ENCODE results near the gene RIMBP3C. TPM values are rescaled to one million over a fixed set of nuclear protein-coding genes. Genes with fewer than 3 reads are reported as not detected.
"Not testable (repeated sequence)": the region's sequence is repeated elsewhere in the genome, so short reads cannot be mapped to it uniquely, and the experiment has no call there.

RIMBP3C gene
- total RNA-seq, 2 donors from 2014 or later = 0.50 to 1.4 TPM

- H3K36me3 Mint-ChIP-seq; H3K4me1 Mint-ChIP-seq (ENCODE audit: low read depth in 2 of 2); ATAC-seq; H3K4me3 Mint-ChIP-seq; H3K27me3 Mint-ChIP-seq; H3K27ac Mint-ChIP-seq; DNase-seq (ENCODE audit: low spot score); H3K9me3 Mint-ChIP-seq: not testable (repeated sequence)
These were observed 19.7 kb downstream of the RIMBP3C start for GRCh38 chr22:21531525-21531924.

GRCh38 chr22:21526705-21527500 lies 24.4 kb downstream of the RIMBP3C start:
- not testable (repeated sequence) for H3K27me3 Mint-ChIP-seq; H3K4me3 Mint-ChIP-seq; H3K27ac Mint-ChIP-seq; H3K36me3 Mint-ChIP-seq; ATAC-seq; DNase-seq (ENCODE audit: low spot score); H3K4me1 Mint-ChIP-seq (ENCODE audit: low read depth in 2 of 2); H3K9me3 Mint-ChIP-seq

- not testable (repeated sequence) for DNase-seq (ENCODE audit: low spot score); H3K4me1 Mint-ChIP-seq (ENCODE audit: low read depth in 2 of 2); H3K36me3 Mint-ChIP-seq; H3K27ac Mint-ChIP-seq; H3K9me3 Mint-ChIP-seq; H3K4me3 Mint-ChIP-seq; H3K27me3 Mint-ChIP-seq
- ATAC-seq = peak; percentile 94 to 95
These were observed 34.1 kb downstream of the RIMBP3C start for GRCh38 chr22:21516970-21517764.

GRCh38 chr22:21516522-21516921 lies 34.7 kb downstream of the RIMBP3C start:
- ATAC-seq; DNase-seq (ENCODE audit: low spot score); H3K36me3 Mint-ChIP-seq; H3K27ac Mint-ChIP-seq; H3K9me3 Mint-ChIP-seq; H3K4me3 Mint-ChIP-seq; H3K4me1 Mint-ChIP-seq (ENCODE audit: low read depth in 2 of 2); H3K27me3 Mint-ChIP-seq: not testable (repeated sequence)

- not testable (repeated sequence) for ATAC-seq; DNase-seq (ENCODE audit: low spot score); H3K9me3 Mint-ChIP-seq; H3K4me3 Mint-ChIP-seq; H3K27ac Mint-ChIP-seq; H3K4me1 Mint-ChIP-seq (ENCODE audit: low read depth in 2 of 2); H3K27me3 Mint-ChIP-seq; H3K36me3 Mint-ChIP-seq
These were observed 36.0 kb downstream of the RIMBP3C start for GRCh38 chr22:21515234-21515633.

- not testable (repeated sequence) for H3K4me1 Mint-ChIP-seq (ENCODE audit: low read depth in 2 of 2); H3K36me3 Mint-ChIP-seq; H3K4me3 Mint-ChIP-seq; H3K27ac Mint-ChIP-seq; H3K27me3 Mint-ChIP-seq; H3K9me3 Mint-ChIP-seq; DNase-seq (ENCODE audit: low spot score)
- ATAC-seq = peak; percentile 76 to 83
These were observed 37.1 kb downstream of the RIMBP3C start for GRCh38 chr22:21514117-21514516.

- H3K9me3 Mint-ChIP-seq; H3K4me3 Mint-ChIP-seq; H3K27ac Mint-ChIP-seq; H3K4me1 Mint-ChIP-seq (ENCODE audit: low read depth in 2 of 2); H3K27me3 Mint-ChIP-seq; ATAC-seq; DNase-seq (ENCODE audit: low spot score); H3K36me3 Mint-ChIP-seq: not testable (repeated sequence)
These were observed 39.2 kb downstream of the RIMBP3C start for GRCh38 chr22:21512022-21512421.

- not testable (repeated sequence) for H3K27ac Mint-ChIP-seq; H3K4me1 Mint-ChIP-seq (ENCODE audit: low read depth in 2 of 2); DNase-seq (ENCODE audit: low spot score)
These were observed 40.9 kb downstream of the RIMBP3C start for GRCh38 chr22:21510397-21510796.

GRCh38 chr22:21499623-21500506 lies 51.4 kb downstream of the RIMBP3C start:
- peak in 1 of 2 donors; percentile 85 for ATAC-seq
- H3K27ac Mint-ChIP-seq; H3K36me3 Mint-ChIP-seq; H3K9me3 Mint-ChIP-seq; DNase-seq (ENCODE audit: low spot score); H3K4me3 Mint-ChIP-seq; H3K27me3 Mint-ChIP-seq; H3K4me1 Mint-ChIP-seq (ENCODE audit: low read depth in 2 of 2): not testable (repeated sequence)

More at GRCh38 chr22:21510397-21510796, 40.9 kb downstream of the RIMBP3C start:
- not testable (repeated sequence) for H3K9me3 Mint-ChIP-seq, ATAC-seq, H3K27me3 Mint-ChIP-seq, H3K36me3 Mint-ChIP-seq, H3K4me3 Mint-ChIP-seq

GRCh38 chr22:21498489-21498888 lies 52.8 kb downstream of the RIMBP3C start:
- H3K27ac Mint-ChIP-seq; H3K36me3 Mint-ChIP-seq; H3K9me3 Mint-ChIP-seq; ATAC-seq; H3K27me3 Mint-ChIP-seq; H3K4me3 Mint-ChIP-seq; DNase-seq (ENCODE audit: low spot score); H3K4me1 Mint-ChIP-seq (ENCODE audit: low read depth in 2 of 2): not testable (repeated sequence)

GRCh38 chr22:21497984-21498383 lies 53.3 kb downstream of the RIMBP3C start:
- DNase-seq (ENCODE audit: low spot score); H3K4me3 Mint-ChIP-seq; ATAC-seq; H3K27me3 Mint-ChIP-seq; H3K36me3 Mint-ChIP-seq; H3K27ac Mint-ChIP-seq; H3K4me1 Mint-ChIP-seq (ENCODE audit: low read depth in 2 of 2); H3K9me3 Mint-ChIP-seq: not testable (repeated sequence)

Measured in natural killer cell treated with Interleukin-12 subunit alpha and Interleukin-12 subunit beta and Interleukin-15 and Interleukin-18, amount 100 ng/mL, for 72 hours (primary cell).